Loucy (cell line): ENCODE measurements around the gene OR52N1.

ENCODE experiments used
- CTCF ChIP-seq: fragments of 200-600 bp; sonication (generic); conservative IDR thresholded peaks from 2 replicates; pipeline ENCODE4 v1.5.1; 2014; ENCODE audit warnings: mild to moderate bottlenecking, antibody characterized with exemption, low read length
- EZH2phosphoT487 ChIP-seq: fragments of 200-600 bp; IDR thresholded peaks from 2 replicates; pipeline ENCODE4 v1.6.1; 2018; ENCODE audit warnings: antibody characterized with exemption, mild to moderate bottlenecking, moderate library complexity, borderline replicate concordance

- TF ChIP-seq CTCF (no peak), EZH2phosphoT487 (no peak)
These were observed 44.5 kb downstream of the OR52N1 start for GRCh38 chr11:5746614-5747013.
